Liver (tissue), 9 donors: Measurements from ENCODE around the gene ANKRD17. TPM values are rescaled to one million over a fixed set of nuclear protein-coding genes. Genes with fewer than 3 reads are reported as not detected.
A peak's percentile ranks its signal among the peaks of the same experiment; 100 is the strongest.
"Not testable (repeated sequence)": the region's sequence is repeated elsewhere in the genome, so short reads cannot be mapped to it uniquely, and the experiment has no call there.

Experiments
- DNase-seq: peaks from one replicate; pipeline ENCODE4 v3.0.0-alpha.2; 2017; ENCODE audit warnings: low spot score
- H3K27ac ChIP-seq, 2 donors: one replicate each; pipeline ENCODE4 v1.7.0; 2013; ENCODE audit warnings: inconsistent platforms in 2 of 2, low read length in 2 of 2, control low read depth in 1 of 2, low read depth in 1 of 2, mild to moderate bottlenecking in 1 of 2
- H3K27me3 ChIP-seq, 4 donors: one replicate each; pipeline versions ENCODE4 v1.6.1 to v1.7.0; 2013; ENCODE audit warnings: low read length in 3 of 4, inconsistent platforms in 1 of 4, mild to moderate bottlenecking in 1 of 4, moderate library complexity in 1 of 4; ENCODE audit not compliant: control insufficient read depth in 4 of 4, insufficient read depth in 4 of 4
- H3K36me3 ChIP-seq, 4 donors: one replicate each; pipeline versions ENCODE4 v1.6.1 to v1.7.0; 2013; ENCODE audit warnings: low read length in 3 of 4, mild to moderate bottlenecking in 3 of 4, low read depth in 1 of 4, moderate library complexity in 1 of 4; ENCODE audit not compliant: control insufficient read depth in 4 of 4, insufficient read depth in 3 of 4
- H3K4me1 ChIP-seq, 4 donors: one replicate each; pipeline versions ENCODE4 v1.6.1 to v1.7.0; 2013; ENCODE audit warnings: low read length in 3 of 4, mild to moderate bottlenecking in 3 of 4, moderate library complexity in 1 of 4; ENCODE audit not compliant: control insufficient read depth in 4 of 4, insufficient read depth in 4 of 4
- H3K4me3 ChIP-seq, 3 donors: one replicate each; pipeline versions ENCODE4 v1.6.1 to v1.7.0; 2013; ENCODE audit warnings: low read length in 3 of 3, control low read depth in 1 of 3, low read depth in 1 of 3, mild to moderate bottlenecking in 1 of 3
- H3K9ac ChIP-seq, 2 donors: one replicate each; pipeline ENCODE4 v1.7.0; 2013; ENCODE audit warnings: low read length in 2 of 2, mild to moderate bottlenecking in 2 of 2, moderate library complexity in 2 of 2, control low read depth in 1 of 2, low read depth in 1 of 2
- H3K9me3 ChIP-seq, 4 donors: one replicate each; pipeline versions ENCODE4 v1.6.1 to v1.7.0; 2013; ENCODE audit warnings: low read length in 3 of 4; ENCODE audit not compliant: control insufficient read depth in 4 of 4
- ATF3 ChIP-seq: IDR thresholded peaks from 2 replicates; pipeline ENCODE4 v1.6.1; 2016; ENCODE audit warnings: antibody characterized with exemption
- CTCF ChIP-seq: fragments of 150-350 bp; IDR thresholded peaks from 2 replicates; pipeline ENCODE4 v1.5.1; 2017; ENCODE audit warnings: improper control_type of control experiment, low read depth, low read length; ENCODE audit not compliant: missing input control
- EGR1 ChIP-seq, 2 donors: IDR thresholded peaks; 2 replicates each; pipeline ENCODE4 v1.6.1; 2016 to 2018; ENCODE audit warnings: antibody characterized with exemption in 2 of 2, low read depth in 2 of 2
- FOXA1 ChIP-seq: IDR thresholded peaks from 2 replicates; pipeline ENCODE4 v1.6.1; 2016; ENCODE audit warnings: antibody characterized with exemption
- GABPA ChIP-seq, 2 donors: IDR thresholded peaks in 1 of 2; conservative IDR thresholded peaks in 1 of 2; 2 replicates each; pipeline ENCODE4 v1.6.1; 2016; ENCODE audit warnings: antibody characterized with exemption in 2 of 2, mild to moderate bottlenecking in 1 of 2, moderate library complexity in 1 of 2
- HNF4A ChIP-seq, 2 donors: conservative IDR thresholded peaks; 2 replicates each; pipeline ENCODE4 v1.6.1; 2016; ENCODE audit warnings: antibody characterized with exemption in 2 of 2, mild to moderate bottlenecking in 2 of 2
- HNF4G ChIP-seq: IDR thresholded peaks from 2 replicates; pipeline ENCODE4 v1.6.1; 2016; ENCODE audit warnings: antibody characterized with exemption
- JUND ChIP-seq, 2 donors: IDR thresholded peaks; 2 replicates each; pipeline ENCODE4 v1.6.1; 2016; ENCODE audit warnings: antibody characterized with exemption in 2 of 2
- MAX ChIP-seq: IDR thresholded peaks from 2 replicates; pipeline ENCODE4 v1.6.1; 2016; ENCODE audit warnings: antibody characterized with exemption
- NR2F2 ChIP-seq: IDR thresholded peaks from 2 replicates; pipeline ENCODE4 v1.6.1; 2016; ENCODE audit warnings: antibody characterized with exemption
- RAD21 ChIP-seq, 2 donors: IDR thresholded peaks; 2 replicates each; pipeline ENCODE4 v1.6.1; 2016; ENCODE audit warnings: antibody characterized with exemption in 2 of 2, mild to moderate bottlenecking in 2 of 2
- REST ChIP-seq: IDR thresholded peaks from 2 replicates; pipeline ENCODE4 v1.6.1; 2016; ENCODE audit warnings: antibody characterized with exemption, mild to moderate bottlenecking
- RXRA ChIP-seq, 2 donors: IDR thresholded peaks; 2 replicates each; pipeline ENCODE4 v1.6.1; 2017 to 2018; ENCODE audit warnings: antibody characterized with exemption in 2 of 2, mild to moderate bottlenecking in 1 of 2
- SP1 ChIP-seq: IDR thresholded peaks from 2 replicates; pipeline ENCODE4 v1.6.1; 2018; ENCODE audit warnings: antibody characterized with exemption, mild to moderate bottlenecking
- TAF1 ChIP-seq: conservative IDR thresholded peaks from 2 replicates; pipeline ENCODE4 v1.6.1; 2016; ENCODE audit warnings: antibody characterized with exemption, mild to moderate bottlenecking
- ZBTB33 ChIP-seq: IDR thresholded peaks from 2 replicates; pipeline ENCODE4 v1.6.1; 2016; ENCODE audit warnings: antibody characterized with exemption
- WGBS: extraction: QIAGEN DNeasy Blood & Tissue Kit; methylation state at CpG from one replicate; pipeline ENCODE4 v1.1.7; 2013; 5-methylcytosine and 5-hydroxymethylcytosine counted together
- polyA plus RNA-seq, 2 donors: library from polyadenylated mRNA; stranded (reverse) in 1 of 2; unstranded in 1 of 2; fragments of 200-250 nt in 1 of 2; fragments of >200 nt in 1 of 2; fragmentation: Nextera tagmentation in 1 of 2; extraction: Ambion mirVana in 1 of 2; gene quantifications; one replicate each; pipeline versions ENCODE4 v1.2.1 to v1.2.3, GENCODE V29; 2013 to 2015
- total RNA-seq, 2 donors: library from RNA; depleted of rRNA; stranded (reverse); fragments of >200 nt; gene quantifications; one replicate each; pipeline ENCODE4 v1.2.3, GENCODE V29; 2014
- donor health status: healthy.
- donor health status: healthy.
- donor health status: healthy.
- donor health status: healthy.
- donor health status: healthy.

The ANKRD17 gene
- total and polyA plus RNA-seq, 4 donors: 11.6 to 38.5 (median 19.7) TPM

GRCh38 chr4:73257234-73257633, 1.4 kb downstream of the ANKRD17 start (continued):
- peak in 1 of 2 donors; percentile 13 for TF ChIP-seq RXRA (IDR thresholded peaks at IDR 0.05)

- 85% methylated on average over 8 of the region's 8 CpGs for WGBS
- H3K9ac ChIP-seq: peak overlapping the region in 1 of 2 donors; percentile 75
- not testable (repeated sequence) for H3K4me3 ChIP-seq, H3K27me3 ChIP-seq, H3K27ac ChIP-seq, DNase-seq, H3K36me3 ChIP-seq, H3K9me3 ChIP-seq
- peaks cover 6 to 59% (median 32%) of the 10 kb centered on the region in 4 donors for H3K4me1 ChIP-seq
These were observed 2.8 kb downstream of the ANKRD17 start for GRCh38 chr4:73255847-73256246.

- TF ChIP-seq ATF3 (no peak), REST (no peak), RAD21 (IDR thresholded peaks at IDR 0.05) (no peak), ZBTB33 (no peak), EGR1 (IDR thresholded peaks at IDR 0.05; ENCODE audit: low read depth in 2 of 2) (no peak), TAF1 (no peak)
- H3K4me1 ChIP-seq: peaks cover 4 to 40% (median 21%) of the 10 kb centered on the region in 4 donors
- H3K27me3 ChIP-seq: no peaks in the 10 kb centered on the region
These were observed 6.6 kb downstream of the ANKRD17 start for GRCh38 chr4:73252001-73252400.

GRCh38 chr4:73251384-73251783, 7.2 kb downstream of the ANKRD17 start:
- 93% methylated on average over 2 of the region's 2 CpGs for WGBS
- no peak overlapping the region for H3K27ac ChIP-seq
- H3K27me3 ChIP-seq: no peaks in the 10 kb centered on the region
- no peaks in the 10 kb centered on the region for H3K9me3 ChIP-seq
- peaks cover 6 to 37% (median 15%) of the 10 kb centered on the region in 4 donors for H3K4me1 ChIP-seq
- no peak for DNase-seq
- no peak for TF ChIP-seq RAD21 (IDR thresholded peaks at IDR 0.05)
- no peak for TF ChIP-seq TAF1
- no peak for TF ChIP-seq FOXA1
- TF ChIP-seq RXRA (IDR thresholded peaks at IDR 0.05): no peak
- TF ChIP-seq JUND (IDR thresholded peaks at IDR 0.05): no peak
- TF ChIP-seq CTCF: no peak
- no peak for TF ChIP-seq EGR1 (IDR thresholded peaks at IDR 0.05; ENCODE audit: low read depth in 2 of 2)
- TF ChIP-seq SP1: no peak
- TF ChIP-seq HNF4A (conservative IDR thresholded peaks at IDR 0.05): no peak
- no peak for TF ChIP-seq NR2F2
- TF ChIP-seq ZBTB33: no peak
- no peak for TF ChIP-seq HNF4G
- no peak for TF ChIP-seq MAX
- no peak for TF ChIP-seq GABPA (IDR thresholded peaks at IDR 0.05 in 1 of 2, conservative IDR thresholded peaks at IDR 0.05 in 1 of 2)
- H3K4me3 ChIP-seq: no peak overlapping the region
- peaks cover 0 to 3% (median 0%) of the 10 kb centered on the region in 4 donors for H3K36me3 ChIP-seq
- H3K9ac ChIP-seq: no peak overlapping the region

More at GRCh38 chr4:73252001-73252400, 6.6 kb downstream of the ANKRD17 start:
- Histone ChIP-seq H3K9ac (no peak overlapping the region), H3K36me3 (peaks cover 0 to 3% (median 0%) of the 10 kb centered on the region in 4 donors), H3K27ac (no peak overlapping the region), H3K9me3 (no peaks in the 10 kb centered on the region), H3K4me3 (no peak overlapping the region)
- no peak for DNase-seq
